HG02981 (cell line): ENCODE data around the gene CSF1R.

Source experiments
- ATAC-seq: cut with Tn5 transposase; IDR thresholded peaks from one replicate; pipeline ENCODE4 v1.9.1; 2021; ENCODE audit warnings: mild to moderate bottlenecking, moderate library complexity; ENCODE audit not compliant: unreplicated experiment

Gene CSF1R

GRCh38 chr5:150085950-150086715 is at the start of gene CSF1R:
Gene CSF1R, minus strand, starts transcription at chr5:150086554. Its CDS starts 127 bp downstream, at chr5:150086427.
- ATAC-seq: no peak

DNA sequence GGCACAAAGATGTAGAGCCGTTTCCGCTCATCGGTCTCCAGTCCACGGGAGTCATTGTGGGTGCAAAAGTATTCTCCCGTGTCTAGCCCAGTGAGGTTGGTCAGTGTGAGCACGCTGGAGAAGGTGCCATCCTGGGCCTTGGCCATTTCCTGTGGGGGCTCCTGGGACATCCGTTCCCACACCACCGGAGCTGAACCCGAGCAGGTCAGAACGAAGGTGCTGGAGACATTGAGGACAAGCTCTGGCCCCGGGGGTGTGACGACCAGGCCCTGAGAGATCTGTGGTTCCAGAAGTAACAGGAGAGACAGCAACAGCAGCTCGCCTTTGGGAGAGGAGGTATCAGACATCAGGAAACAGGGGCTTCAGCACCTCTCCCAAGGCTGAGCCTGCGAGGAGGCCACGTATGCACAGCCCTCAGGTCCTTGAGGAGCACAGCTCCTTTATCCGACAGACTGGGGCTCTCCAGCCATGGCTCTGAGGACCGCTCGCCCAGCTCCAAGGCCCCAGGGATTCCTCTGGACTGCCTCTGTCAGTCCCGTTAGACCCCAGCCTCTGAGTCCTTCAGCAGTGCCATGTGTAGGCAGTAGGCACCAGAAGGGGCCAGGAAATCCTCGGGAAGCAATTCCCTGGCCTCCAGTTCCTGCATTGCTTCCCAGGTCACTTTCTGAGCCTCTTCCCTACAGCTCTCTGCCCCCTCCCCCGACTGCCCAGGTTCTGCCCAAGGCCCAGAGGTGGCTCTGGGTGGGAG is 49.4 kb upstream of the CSF1R start:
- ATAC-seq: no peak

DNA sequence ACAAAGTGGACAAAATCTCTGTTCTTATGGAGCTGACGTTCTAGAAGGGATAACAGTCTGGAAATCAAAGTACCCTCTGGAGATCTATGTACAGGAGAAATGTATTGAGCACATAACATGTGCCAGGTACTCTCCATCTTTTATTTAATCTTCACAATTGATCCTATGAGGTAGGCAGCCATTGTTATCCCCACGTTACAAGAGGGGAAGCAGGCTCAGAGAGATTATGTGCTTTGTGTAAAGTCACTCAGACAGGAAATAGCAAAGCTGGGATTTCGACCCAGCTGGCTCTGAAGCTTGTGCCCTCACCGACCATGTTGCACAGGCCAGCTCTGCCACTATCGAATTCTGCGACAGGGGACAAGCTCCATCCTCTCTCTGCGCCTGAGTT is 47.8 kb upstream of the CSF1R start:
- no peak for ATAC-seq

- no peak for ATAC-seq
Observed at GRCh38 chr5:150133581-150134197, 47.3 kb upstream of the CSF1R start.

DNA sequence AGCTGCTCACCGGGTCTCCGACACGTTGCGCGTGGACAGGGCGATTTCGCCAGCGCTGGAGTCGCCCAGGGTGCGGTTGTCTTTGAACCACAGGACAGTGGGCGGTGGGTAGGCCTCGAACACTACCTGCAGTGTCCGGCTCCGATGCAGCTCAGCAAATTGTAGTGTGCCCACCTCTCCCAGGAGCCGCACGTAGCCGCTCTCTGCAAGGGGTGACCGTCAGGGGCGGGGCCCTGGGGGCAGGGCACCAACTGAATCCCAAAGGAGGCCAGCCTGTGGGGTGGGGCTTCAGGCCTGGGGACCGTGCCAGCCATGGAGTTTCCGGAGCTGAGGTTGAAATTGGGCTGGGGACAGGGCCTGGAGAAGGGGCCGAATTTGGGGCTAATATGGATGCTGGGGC is 46.4 kb upstream of the CSF1R start:
- no peak for ATAC-seq

DNA sequence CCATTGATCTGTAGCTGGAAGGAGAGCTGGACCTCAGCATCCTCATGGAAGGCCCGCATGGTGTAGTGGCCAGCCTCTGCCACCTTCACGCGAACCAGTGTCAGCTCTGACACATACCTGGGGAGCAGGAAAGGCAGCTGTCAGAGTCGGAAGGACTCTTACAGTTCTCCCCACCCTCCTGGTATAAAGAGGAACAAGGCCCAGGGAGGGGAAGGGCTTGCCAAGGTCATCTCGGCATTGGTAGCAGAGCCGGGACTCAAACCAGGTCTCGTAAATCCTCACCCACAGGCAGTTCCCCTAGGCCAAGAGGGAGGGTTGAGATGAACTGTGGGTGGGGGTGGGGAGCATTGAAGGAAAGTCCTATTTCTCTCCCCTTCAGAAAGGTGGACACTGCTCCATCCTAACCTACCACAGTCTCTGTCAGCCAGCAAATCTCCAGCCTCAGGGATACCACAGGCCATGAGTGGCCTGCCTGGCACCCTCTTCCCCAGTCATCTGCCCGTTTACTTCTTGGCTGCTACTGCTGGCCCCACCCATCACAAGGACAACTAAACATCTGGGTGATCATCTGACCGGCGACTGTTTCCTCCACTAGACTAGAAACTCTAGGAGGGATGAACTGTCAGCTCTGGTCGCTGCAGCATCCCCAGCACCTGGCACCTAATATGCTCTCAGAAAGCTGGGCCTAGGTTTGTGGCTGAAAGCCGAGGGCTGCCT is 45.8 kb upstream of the CSF1R start:
- no peak for ATAC-seq

DNA sequence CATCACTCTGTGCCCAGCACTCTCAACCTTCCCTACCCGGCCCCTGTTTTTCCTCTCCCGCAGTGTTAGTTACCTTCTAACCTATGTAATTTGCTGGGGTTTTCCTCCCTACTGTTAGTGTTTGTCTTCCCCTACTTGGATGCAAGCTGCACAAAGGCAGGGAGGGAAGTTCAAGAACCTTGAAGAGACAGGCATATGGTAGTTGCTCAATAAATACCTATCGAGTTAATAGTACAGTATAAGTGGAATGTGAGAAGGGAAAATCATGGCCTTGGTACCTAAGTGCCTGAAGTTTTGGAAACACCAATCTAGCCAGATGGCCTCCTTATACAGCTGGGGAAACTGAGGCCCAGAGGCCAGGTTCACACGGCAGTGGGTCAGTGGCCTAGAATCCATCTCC is 45.1 kb upstream of the CSF1R start:
- no peak for ATAC-seq

DNA sequence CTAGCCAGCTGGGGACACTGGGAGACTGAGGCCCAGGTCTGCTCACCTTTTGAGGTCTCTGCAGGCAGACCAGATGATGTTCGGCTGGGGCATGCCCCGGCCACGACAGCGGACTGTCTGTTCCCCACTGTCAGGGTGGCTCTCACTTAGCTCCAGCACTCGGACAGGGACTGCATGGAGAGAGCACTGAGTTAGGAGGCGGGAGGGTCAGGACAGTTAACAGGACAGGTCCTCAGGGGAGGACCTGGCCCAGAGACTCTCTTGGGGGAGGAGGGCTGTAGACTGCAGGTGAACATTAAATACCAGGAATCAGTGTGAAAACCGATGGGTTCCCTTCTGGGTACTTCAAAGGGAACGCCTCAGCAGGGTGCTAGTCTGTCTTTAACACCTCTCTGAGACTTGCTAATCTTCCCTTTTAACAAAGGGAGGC is 44.2 kb upstream of the CSF1R start:
- no peak for ATAC-seq

DNA sequence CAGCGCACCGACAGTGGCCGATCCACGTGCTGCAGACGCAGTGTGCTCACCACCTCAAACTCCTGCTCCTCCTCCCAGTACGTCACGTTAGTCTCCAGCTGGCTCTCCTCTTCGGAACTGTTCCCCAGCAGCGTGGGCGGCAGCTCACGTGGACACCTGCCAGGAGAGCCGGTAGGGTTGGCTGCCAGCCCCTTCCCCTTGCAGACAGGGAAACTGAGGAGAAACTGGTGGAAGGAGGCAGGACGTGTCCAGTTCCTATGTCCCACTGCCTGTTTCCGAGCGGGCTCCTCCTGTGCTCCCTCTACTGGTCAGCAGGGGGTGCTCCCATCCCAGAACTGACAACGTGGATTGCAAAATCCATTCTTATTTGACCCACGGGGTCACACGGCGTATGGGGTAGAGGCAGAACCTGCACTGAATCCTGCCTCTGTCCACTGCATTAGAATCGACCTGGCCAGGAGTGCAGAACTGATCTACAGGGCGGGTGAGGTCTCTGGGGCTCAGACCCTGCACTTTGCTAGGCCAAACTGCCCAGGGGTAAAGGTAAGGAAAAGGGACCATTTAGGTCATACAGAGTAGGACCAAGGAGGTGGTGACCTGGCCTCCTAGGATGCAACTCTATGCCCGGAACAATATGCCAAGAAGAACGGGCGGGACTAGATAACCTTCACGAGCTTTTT is 43.6 kb upstream of the CSF1R start:
- ATAC-seq: no peak

- no peak for ATAC-seq
Observed at GRCh38 chr5:150129454-150129812, 43.1 kb upstream of the CSF1R start.

GRCh38 chr5:150126921-150127265 is 40.5 kb upstream of the CSF1R start:
- ATAC-seq: no peak

DNA sequence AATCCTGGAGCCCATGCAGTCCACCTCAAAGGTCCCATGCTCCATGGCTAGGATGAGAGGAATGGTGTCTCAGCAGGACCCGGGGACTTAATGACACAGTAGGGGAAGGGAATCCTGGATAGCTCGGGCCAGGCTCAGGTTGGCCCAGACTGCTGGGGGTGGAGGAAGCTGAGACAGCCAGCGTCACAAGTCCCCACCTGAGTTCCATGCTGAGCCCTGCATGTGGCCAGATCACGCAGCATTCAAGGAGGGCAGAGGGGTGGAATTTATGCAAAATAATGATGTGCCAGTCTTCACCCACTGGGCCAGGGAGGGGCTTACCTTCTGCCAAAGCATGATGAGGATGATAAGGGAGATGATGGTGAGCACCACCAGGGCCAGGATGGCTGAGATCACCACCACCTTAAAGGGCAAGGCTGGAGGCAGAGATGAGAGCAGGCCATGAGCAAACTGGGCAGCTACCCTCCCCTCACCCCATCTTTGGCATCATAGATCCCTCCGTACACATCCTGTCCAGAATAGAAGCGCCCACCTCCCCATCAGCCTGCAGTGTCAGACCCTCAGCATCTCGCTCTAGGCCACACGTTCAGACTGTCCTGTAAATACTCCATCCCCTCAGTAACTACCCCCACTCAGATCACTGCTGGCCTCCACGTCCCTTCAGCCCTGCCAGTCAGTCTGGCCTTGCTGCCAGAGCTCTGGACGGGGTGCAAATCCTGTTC is 40.0 kb upstream of the CSF1R start:
- no peak for ATAC-seq

DNA sequence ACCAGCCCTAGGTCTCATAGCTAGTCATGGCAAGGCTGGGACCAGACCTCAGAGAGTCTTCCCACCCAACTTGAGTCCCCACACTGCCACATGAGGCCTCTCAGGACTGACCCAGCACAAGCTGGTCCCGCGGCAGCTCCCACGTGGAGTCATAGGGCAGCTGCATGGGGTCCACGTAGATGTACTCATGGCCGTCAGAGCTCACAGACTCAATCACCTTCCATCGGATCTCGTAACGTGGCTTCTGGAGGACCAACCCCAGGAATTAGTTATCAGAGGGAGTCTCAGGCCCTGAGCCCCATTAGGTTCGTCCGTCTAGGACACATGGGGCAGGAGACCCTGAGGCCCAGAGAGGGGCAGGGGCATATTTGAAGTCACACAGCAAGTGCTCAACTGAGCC is 39.0 kb upstream of the CSF1R start:
- no peak for ATAC-seq

- no peak for ATAC-seq
Observed at GRCh38 chr5:150124596-150124995, 38.2 kb upstream of the CSF1R start.

- no peak for ATAC-seq
Observed at GRCh38 chr5:150124111-150124557, 37.8 kb upstream of the CSF1R start.

- ATAC-seq: no peak
Observed at GRCh38 chr5:150123542-150123941, 37.2 kb upstream of the CSF1R start.

GRCh38 chr5:150122536-150123481 is 36.5 kb upstream of the CSF1R start:
- no peak for ATAC-seq

DNA sequence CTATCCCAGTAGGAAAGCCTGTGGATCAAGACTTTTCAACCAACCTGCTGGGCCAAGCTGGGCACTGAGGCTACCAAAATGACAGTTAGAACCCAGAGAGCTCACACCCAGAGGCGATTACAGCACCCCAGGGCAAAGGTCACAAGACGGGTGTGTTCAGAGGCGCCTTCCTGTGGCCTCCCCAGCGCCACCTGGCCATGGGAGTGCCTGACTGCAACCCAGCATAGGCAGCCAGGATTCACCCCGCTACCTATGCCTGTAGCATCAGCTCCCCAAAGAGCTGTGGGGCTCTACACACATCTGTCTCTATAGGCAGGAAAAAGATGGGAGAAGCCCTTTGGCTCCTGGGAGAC is 35.8 kb upstream of the CSF1R start:
- peak; percentile 73 for ATAC-seq
